OCI-LY7 (cell line): ENCODE measurements around the gene HLA-A. TPM values are rescaled to one million over a fixed set of nuclear protein-coding genes. Genes with fewer than 3 reads are reported as not detected.
"Not testable (repeated sequence)": the region's sequence is repeated elsewhere in the genome, so short reads cannot be mapped to it uniquely, and the experiment has no call there.

Experiments used
- BruUV-seq: library from RNA; stranded (reverse); fragments of 400-500 nt; replicated peaks from 2 replicates; lab custom pipeline; 2021; lab: Mats Ljungman, UMichigan
- CTCF ChIA-PET: fragments of 300-600 bp; sonication (Branson Sonifier 250); formaldehyde crosslinking; loops from one replicate; lab custom pipeline; 2022; ENCODE audit warnings: antibody characterized with exemption; ENCODE audit not compliant: unreplicated experiment; lab: Charles Lee
- POLR2A ChIA-PET: fragments of 300-600 bp; sonication (Branson Sonifier 250); formaldehyde crosslinking; loops from one replicate; lab custom pipeline; 2022; ENCODE audit warnings: antibody characterized with exemption; lab: Charles Lee
- DNase-seq: peaks from one replicate; pipeline ENCODE4 v3.0.0-alpha.2; 2015; ENCODE audit warnings: low spot score
- H2AFZ ChIP-seq: fragments of 200-600 bp; sonication (generic), shearing (Covaris generic); 2 replicates; pipeline ENCODE4 v1.6.1; 2014; ENCODE audit warnings: mild to moderate bottlenecking, antibody characterized with exemption, low read length, moderate library complexity
- H3K27ac ChIP-seq: fragments of 200-600 bp; sonication (generic); 2 replicates; pipeline ENCODE4 v1.5.1; 2014; ENCODE audit warnings: mixed run types, low read depth, mild to moderate bottlenecking, moderate library complexity, low read length, inconsistent platforms; ENCODE audit not compliant: poor library complexity, severe bottlenecking
- H3K36me3 ChIP-seq: fragments of 200-600 bp; sonication (generic); 2 replicates; pipeline ENCODE4 v1.6.1; 2014; ENCODE audit warnings: mild to moderate bottlenecking, antibody characterized with exemption, low read length, moderate library complexity, mixed read lengths; ENCODE audit not compliant: insufficient read depth
- H3K4me1 ChIP-seq: fragments of 200-600 bp; sonication (generic); 2 replicates; pipeline ENCODE4 v1.5.1; 2014; ENCODE audit warnings: mild to moderate bottlenecking, low read length; ENCODE audit not compliant: insufficient read depth, poor library complexity, severe bottlenecking
- H3K4me2 ChIP-seq: fragments of 200-600 bp; sonication (generic); 2 replicates; pipeline ENCODE4 v1.6.1; 2014; ENCODE audit warnings: mild to moderate bottlenecking, low read length
- H3K4me3 ChIP-seq: fragments of 200-600 bp; sonication (generic); 2 replicates; pipeline ENCODE4 v1.5.1; 2014; ENCODE audit warnings: mild to moderate bottlenecking, low read depth, low read length; ENCODE audit not compliant: poor library complexity, severe bottlenecking
- H3K79me2 ChIP-seq: fragments of 200-600 bp; sonication (generic); 2 replicates; pipeline ENCODE4 v1.6.1; 2016; ENCODE audit warnings: low read depth, mild to moderate bottlenecking, low read length, moderate library complexity, mixed read lengths; ENCODE audit not compliant: insufficient read depth
- H3K9me2 ChIP-seq: fragments of 200-600 bp; sonication (generic); 2 replicates; pipeline ENCODE4 v1.6.1; 2016; ENCODE audit warnings: mild to moderate bottlenecking, low read length, mixed read lengths; ENCODE audit not compliant: insufficient read depth
- H3K9me3 ChIP-seq: fragments of 200-600 bp; sonication (generic); 2 replicates; pipeline ENCODE4 v1.6.1; 2014; ENCODE audit warnings: mild to moderate bottlenecking, mixed run types, low read length, mixed read lengths
- H4K20me1 ChIP-seq: fragments of 200-600 bp; sonication (generic); 2 replicates; pipeline ENCODE4 v1.6.1; 2014; ENCODE audit warnings: mild to moderate bottlenecking, antibody characterized with exemption, low read length, moderate library complexity, mixed read lengths; ENCODE audit not compliant: insufficient read depth
- CTCF ChIP-seq: fragments of 200-600 bp; sonication (generic); conservative IDR thresholded peaks from 2 replicates; pipeline ENCODE4 v1.5.1; 2014; ENCODE audit warnings: mild to moderate bottlenecking, antibody characterized with exemption, low read length, moderate library complexity, mixed read lengths
- EZH2phosphoT487 ChIP-seq: fragments of 200-600 bp; sonication (generic); IDR thresholded peaks from 2 replicates; pipeline ENCODE4 v1.6.1; 2018; ENCODE audit warnings: low read depth, borderline replicate concordance, mild to moderate bottlenecking, mixed run types, antibody characterized with exemption, low read length, moderate library complexity, mixed read lengths
- intact Hi-C: fragments of 100-400 bp; cut with micrococcal nuclease; formaldehyde crosslinking; loops from one replicate; pipeline ENCODE4 v1.10.0; 2022; ENCODE audit not compliant: unreplicated experiment
- total RNA-seq, 2 experiments: library from RNA; depleted of rRNA in 1 of 2; stranded (reverse); fragments of >200 nt in 1 of 2; shearing (Covaris generic) in 1 of 2; gene quantifications; 2 replicates each; pipeline ENCODE4 v1.2.3, GENCODE V29; 2014 to 2022

HLA-A gene
- total RNA-seq, 2 experiments from 2014 or later = 393 to 672 TPM

- DNase-seq = no peak
- BruUV-seq = no TSS peak
Measured at GRCh38 chr6:29958921-29959320, 16.6 kb downstream of the HLA-A start.

DNA sequence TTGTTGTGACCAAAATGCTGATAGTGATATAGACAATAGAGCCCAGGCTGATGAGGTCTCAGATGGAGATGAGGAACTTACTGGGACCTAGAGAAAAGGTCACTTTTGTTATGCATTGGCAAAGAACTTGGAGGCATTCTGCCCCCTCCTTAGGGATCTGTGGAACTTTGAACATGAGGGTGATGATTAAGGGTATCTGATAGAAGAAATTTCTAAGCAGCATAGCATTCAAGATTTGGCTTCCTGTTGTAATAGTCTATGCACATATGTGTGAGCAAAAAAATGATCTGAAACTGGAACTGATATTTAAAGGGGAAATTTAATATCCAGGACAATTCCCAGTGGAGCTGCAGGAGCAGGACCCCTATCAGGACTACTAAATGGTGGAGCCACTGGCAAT lies 17.1 kb downstream of the HLA-A start:
- intact Hi-C loops = no loop called here
- no peaks in the 10 kb centered on the region for H3K9me3 ChIP-seq
- peak overlapping the region; percentile 37 for H3K4me2 ChIP-seq
- no peaks in the 10 kb centered on the region for H4K20me1 ChIP-seq
- POLR2A ChIA-PET = no interaction called here
- no peak for TF ChIP-seq CTCF
- TF ChIP-seq EZH2phosphoT487 = no peak
- no TSS peak for BruUV-seq
- peaks cover 27% of the 10 kb centered on the region for H3K4me1 ChIP-seq
- DNase-seq = no peak
- H3K79me2 ChIP-seq = no peaks in the 10 kb centered on the region
- H3K27ac ChIP-seq = no peak overlapping the region
- no peaks in the 10 kb centered on the region for H3K36me3 ChIP-seq
- H2AFZ ChIP-seq = no peak overlapping the region
- CTCF ChIA-PET = no interaction called here
- no peak overlapping the region for H3K4me3 ChIP-seq
- no peaks in the 10 kb centered on the region for H3K9me2 ChIP-seq

More at GRCh38 chr6:29958921-29959320, 16.6 kb downstream of the HLA-A start:
- Histone ChIP-seq H3K79me2 (no peaks in the 10 kb centered on the region), H3K9me2 (no peaks in the 10 kb centered on the region), H3K4me2 (peak overlapping the region; percentile 37), H3K9me3 (no peaks in the 10 kb centered on the region), H3K27ac (no peak overlapping the region), H4K20me1 (no peaks in the 10 kb centered on the region), H3K4me3 (no peak overlapping the region), H3K36me3 (no peaks in the 10 kb centered on the region), H3K4me1 (peaks cover 21% of the 10 kb centered on the region), H2AFZ (no peak overlapping the region)
- POLR2A ChIA-PET = no interaction called here
- CTCF ChIA-PET = no interaction called here
- TF ChIP-seq EZH2phosphoT487 (no peak), CTCF (no peak)
- intact Hi-C loops = no loop called here

DNA sequence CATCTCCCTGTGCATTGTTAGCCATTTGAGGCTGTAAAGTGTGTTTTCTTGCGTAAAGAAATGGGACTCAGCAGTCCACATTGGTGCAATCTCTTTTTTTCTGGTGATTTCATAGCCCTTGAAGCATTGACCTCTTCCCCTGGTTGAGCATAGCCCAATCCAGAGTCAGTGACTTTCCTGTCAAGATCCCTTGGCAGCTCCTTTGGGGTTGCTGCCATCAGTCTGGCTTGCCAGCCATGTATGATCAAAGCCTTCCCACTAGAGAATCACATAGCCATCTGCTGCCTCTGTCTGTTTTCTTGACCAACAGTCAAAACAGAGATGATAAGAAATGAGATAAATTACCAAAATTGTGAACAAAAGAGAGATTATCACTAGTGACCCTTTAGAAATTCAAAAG lies 19.6 kb downstream of the HLA-A start:
- TF ChIP-seq EZH2phosphoT487 = no peak
- no peak for TF ChIP-seq CTCF
- Histone ChIP-seq H3K4me1 (peaks cover 49% of the 10 kb centered on the region), H3K9me2 (no peaks in the 10 kb centered on the region), H4K20me1 (no peaks in the 10 kb centered on the region), H3K27ac (no peak overlapping the region), H3K4me3 (no peak overlapping the region), H3K4me2 (no peak overlapping the region), H3K79me2 (no peaks in the 10 kb centered on the region; the same call in 1 of the 2 replicates), H2AFZ (no peak overlapping the region), H3K9me3 (no peaks in the 10 kb centered on the region), H3K36me3 (no peaks in the 10 kb centered on the region)
- no peak for DNase-seq
- ChIA-PET POLR2A (interaction anchor here (0.6 kb wide), 1 partner anchor 653 kb away, joined by 3 read pairs; no protein-coding TSS in a partner anchor), CTCF (no interaction called here)
- intact Hi-C loops = no loop called here
- BruUV-seq = no TSS peak

DNA sequence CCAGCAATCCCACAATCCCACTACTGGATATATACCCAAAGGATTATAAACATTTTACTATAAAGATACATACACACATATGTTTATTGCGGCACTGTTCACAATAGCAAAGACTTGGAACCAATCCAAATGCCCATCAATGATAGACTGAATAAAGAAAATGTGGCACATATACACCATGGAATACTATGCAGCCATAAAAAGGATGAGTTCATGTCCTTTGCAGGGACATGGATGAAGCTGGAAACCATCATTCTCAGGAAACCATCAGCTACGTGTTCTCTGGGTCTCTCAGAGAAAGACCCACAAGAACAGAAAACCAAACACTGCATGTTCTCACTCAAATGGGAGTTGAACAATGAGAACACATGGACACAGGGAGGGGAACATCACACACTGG lies 21.4 kb downstream of the HLA-A start:
- H3K4me2 ChIP-seq, H3K4me3 ChIP-seq, BruUV-seq, H3K36me3 ChIP-seq, H3K9me2 ChIP-seq, H2AFZ ChIP-seq, H3K9me3 ChIP-seq, H3K79me2 ChIP-seq, DNase-seq, CTCF ChIA-PET, H4K20me1 ChIP-seq: not testable (repeated sequence)
- H3K4me1 ChIP-seq = peaks cover 62% of the 10 kb centered on the region
- POLR2A ChIA-PET = interaction anchor here (0.6 kb wide), 1 partner anchor 250 kb away, joined by 3 read pairs; no protein-coding TSS in a partner anchor
- intact Hi-C loops = loop anchor here (2.0 kb wide), 1 partner anchor 103 kb away; the partner anchor contains the start of gene PPP1R11
- H3K27ac ChIP-seq = peak overlapping the region; percentile 93
